Endothelial cell of umbilical vein (primary cell): ENCODE data around the gene TRAK1.

ENCODE experiments used
- EZH2 ChIP-seq: IDR thresholded peaks from 2 replicates; pipeline ENCODE4 v1.6.1; 2012; ENCODE audit warnings: borderline replicate concordance, low read depth, mild to moderate bottlenecking, moderate library complexity, low read length, inconsistent platforms; ENCODE audit not compliant: severe bottlenecking
- FOS ChIP-seq: IDR thresholded peaks from 2 replicates; pipeline ENCODE4 v1.6.1; 2011; ENCODE audit warnings: mild to moderate bottlenecking, low read length, moderate library complexity, borderline replicate concordance; ENCODE audit not compliant: insufficient read depth
- GATA2 ChIP-seq: IDR thresholded peaks from 2 replicates; pipeline ENCODE4 v1.7.0; 2011; ENCODE audit warnings: low read depth, mild to moderate bottlenecking, moderate library complexity, mixed read lengths, low read length; ENCODE audit not compliant: insufficient read length, insufficient read depth
- MAX ChIP-seq: IDR thresholded peaks from 2 replicates; pipeline ENCODE4 v1.6.1; 2011; ENCODE audit not compliant: insufficient read depth, insufficient read length
- POLR2A ChIP-seq: IDR thresholded peaks from 2 replicates; pipeline ENCODE4 v1.6.1; 2012; ENCODE audit warnings: low read depth, mild to moderate bottlenecking, control low read depth, low read length
- POLR2AphosphoS5 ChIP-seq: IDR thresholded peaks from 2 replicates; pipeline ENCODE4 v1.6.1; 2012; ENCODE audit warnings: low read depth, mild to moderate bottlenecking, control low read depth, low read length, moderate library complexity; ENCODE audit not compliant: insufficient read depth
- TF ChIP-seq, protein P1 (sequence below), 2 donors: IDR thresholded peaks; 1 replicate in 1 of 2; 2 replicates in 1 of 2; pipeline ENCODE4 v1.5.1; 2011; ENCODE audit warnings: low read length in 2 of 2, mild to moderate bottlenecking in 2 of 2, moderate library complexity in 2 of 2, control low read depth in 1 of 2, inconsistent platforms in 1 of 2, low read depth in 1 of 2; ENCODE audit not compliant: insufficient read depth in 1 of 2; ENCODE audit errors: extremely low read depth in 1 of 2

- TF ChIP-seq EZH2 (no peak), MAX (no peak), GATA2 (no peak), POLR2A (no peak), FOS (no peak), POLR2AphosphoS5 (no peak)
- TF ChIP-seq, protein P1, sequence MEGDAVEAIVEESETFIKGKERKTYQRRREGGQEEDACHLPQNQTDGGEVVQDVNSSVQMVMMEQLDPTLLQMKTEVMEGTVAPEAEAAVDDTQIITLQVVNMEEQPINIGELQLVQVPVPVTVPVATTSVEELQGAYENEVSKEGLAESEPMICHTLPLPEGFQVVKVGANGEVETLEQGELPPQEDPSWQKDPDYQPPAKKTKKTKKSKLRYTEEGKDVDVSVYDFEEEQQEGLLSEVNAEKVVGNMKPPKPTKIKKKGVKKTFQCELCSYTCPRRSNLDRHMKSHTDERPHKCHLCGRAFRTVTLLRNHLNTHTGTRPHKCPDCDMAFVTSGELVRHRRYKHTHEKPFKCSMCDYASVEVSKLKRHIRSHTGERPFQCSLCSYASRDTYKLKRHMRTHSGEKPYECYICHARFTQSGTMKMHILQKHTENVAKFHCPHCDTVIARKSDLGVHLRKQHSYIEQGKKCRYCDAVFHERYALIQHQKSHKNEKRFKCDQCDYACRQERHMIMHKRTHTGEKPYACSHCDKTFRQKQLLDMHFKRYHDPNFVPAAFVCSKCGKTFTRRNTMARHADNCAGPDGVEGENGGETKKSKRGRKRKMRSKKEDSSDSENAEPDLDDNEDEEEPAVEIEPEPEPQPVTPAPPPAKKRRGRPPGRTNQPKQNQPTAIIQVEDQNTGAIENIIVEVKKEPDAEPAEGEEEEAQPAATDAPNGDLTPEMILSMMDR (IDR thresholded peaks at IDR 0.05; ENCODE audit: extremely low read depth in 1 of 2, insufficient read depth in 1 of 2, low read depth in 1 of 2, low read length in 2 of 2) = no peak
Observed at GRCh38 chr3:42209917-42210316, 118.8 kb downstream of the TRAK1 start.
